AG08396 (cell line): ENCODE data around the gene IFNA7.
A peak's percentile ranks its signal among the peaks of the same experiment; 100 is the strongest.
"Not testable (repeated sequence)": the region's sequence is repeated elsewhere in the genome, so short reads cannot be mapped to it uniquely, and the experiment has no call there.

Experiments
- DNase-seq: peaks from one replicate; pipeline ENCODE4 v3.0.0; 2012; ENCODE audit warnings: low spot score, mixed read lengths

IFNA7 gene

GRCh38 chr9:21182810-21183736 lies 18.9 kb downstream of the IFNA7 start:
- not testable (repeated sequence) for DNase-seq

- peak; percentile 16 for DNase-seq
Observed at GRCh38 chr9:21174671-21175070, 27.3 kb downstream of the IFNA7 start.

GRCh38 chr9:21172156-21172555 lies 29.8 kb downstream of the IFNA7 start:
- DNase-seq, result no peak

GRCh38 chr9:21171351-21171750 lies 30.7 kb downstream of the IFNA7 start:
- no peak for DNase-seq

- DNase-seq, result not testable (repeated sequence)
Observed at GRCh38 chr9:21166560-21166959, 35.4 kb downstream of the IFNA7 start, which contains the start of gene IFNA21. Gene IFNA21 (minus strand): TSS chr9:21166660. CDS start chr9:21166612, 48 bp downstream.

- DNase-seq, result no peak
Observed at GRCh38 chr9:21165516-21165915, 36.5 kb downstream of the IFNA7 start.

- no peak for DNase-seq
Observed at GRCh38 chr9:21160178-21160577, 41.8 kb downstream of the IFNA7 start.

- DNase-seq, result no peak
Observed at GRCh38 chr9:21155501-21155900, 46.5 kb downstream of the IFNA7 start.

- peak; percentile 6 for DNase-seq
Observed at GRCh38 chr9:21154018-21154608, 47.9 kb downstream of the IFNA7 start.

GRCh38 chr9:21153336-21154017 lies 48.5 kb downstream of the IFNA7 start:
- peak; percentile 7 for DNase-seq
